GM18508 (cell line): ENCODE measurements around the gene YBX1.
"Not testable (repeated sequence)": the region's sequence is repeated elsewhere in the genome, so short reads cannot be mapped to it uniquely, and the experiment has no call there.

Source experiments
- ATAC-seq: cut with Tn5 transposase; IDR thresholded peaks from one replicate; pipeline ENCODE4 v1.9.1; 2021; ENCODE audit warnings: moderate number of reproducible peaks; ENCODE audit not compliant: insufficient read depth, unreplicated experiment

The YBX1 gene

GRCh38 chr1:42686418-42686817 is 4.2 kb downstream of the YBX1 start:
- ATAC-seq: no peak

DNA sequence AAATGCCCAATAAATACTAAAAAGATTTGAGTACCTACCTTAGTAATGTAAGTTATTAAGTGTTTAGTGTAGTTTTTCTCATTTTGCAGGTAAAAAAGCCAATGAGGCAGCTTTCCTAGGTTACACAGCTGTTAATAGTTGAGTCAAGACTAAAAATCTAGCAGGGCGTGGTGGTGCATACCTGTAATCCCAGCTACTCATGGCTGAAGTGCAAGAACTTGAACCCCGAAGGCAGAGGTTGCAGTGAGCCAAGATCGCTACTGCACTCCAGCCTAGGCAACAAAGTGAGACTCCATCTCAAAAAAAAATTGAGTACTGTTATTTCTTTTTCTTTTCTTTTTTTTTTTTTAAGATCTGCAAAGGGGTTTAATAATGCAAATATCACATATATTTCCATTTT is 7.7 kb downstream of the YBX1 start:
- ATAC-seq: no peak

DNA sequence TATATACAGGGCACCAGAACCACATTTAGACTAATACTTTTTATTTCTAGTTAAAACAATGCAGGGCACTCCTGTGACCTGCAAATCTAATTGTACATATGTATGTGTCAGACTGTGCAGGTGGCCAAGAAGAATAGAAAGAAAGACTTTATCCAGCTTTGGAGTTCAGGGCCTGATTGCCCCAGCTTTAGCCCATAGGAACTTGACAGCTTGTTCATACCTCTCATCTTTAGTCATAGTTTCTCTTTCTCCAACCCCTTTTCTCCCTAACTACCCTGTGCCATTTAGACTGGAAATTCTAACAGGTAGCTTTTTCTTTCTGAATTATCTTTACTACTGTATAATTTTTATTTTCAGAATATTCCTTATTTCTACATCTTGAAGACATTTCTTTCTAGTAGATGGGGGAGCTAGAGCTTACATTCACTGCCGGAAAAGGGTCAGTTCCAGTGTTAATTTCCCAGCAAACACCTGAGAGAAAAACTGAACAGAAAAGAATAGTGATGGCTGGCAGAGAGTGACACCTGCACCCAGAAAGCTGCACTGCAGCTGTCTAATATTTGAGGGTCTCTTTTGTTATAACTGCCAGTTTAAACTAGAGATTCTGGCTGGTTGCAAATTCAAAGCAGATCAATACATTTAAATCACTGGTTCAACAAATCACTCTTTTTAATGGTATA is 8.4 kb downstream of the YBX1 start:
- ATAC-seq: no peak

GRCh38 chr1:42691157-42691498 is 8.9 kb downstream of the YBX1 start:
- ATAC-seq: no peak

GRCh38 chr1:42692461-42692860 is 10.2 kb downstream of the YBX1 start:
- ATAC-seq: no peak

DNA sequence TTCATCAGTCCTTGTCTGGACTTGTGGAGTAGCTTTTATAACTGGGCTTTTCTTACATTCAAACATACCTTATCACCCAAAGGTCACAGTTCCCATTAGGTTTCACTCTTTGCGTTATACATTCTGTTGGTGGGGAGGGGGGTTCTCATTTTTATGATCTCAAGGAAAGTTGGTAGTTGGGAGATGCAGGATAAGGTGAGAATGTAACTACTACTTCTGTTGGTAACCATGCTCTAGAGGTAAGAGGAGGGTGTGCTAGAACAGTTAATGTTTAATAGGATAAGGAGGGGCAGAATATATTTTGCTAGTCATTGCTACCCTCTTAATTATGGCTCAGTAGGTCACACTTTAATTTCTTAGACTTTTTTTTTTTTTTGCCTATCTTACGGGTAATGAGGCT is 10.7 kb downstream of the YBX1 start:
- ATAC-seq: no peak

- ATAC-seq: no peak
Observed at GRCh38 chr1:42698081-42698813, 16.0 kb downstream of the YBX1 start.

- ATAC-seq: no peak
Observed at GRCh38 chr1:42700006-42700405, 17.8 kb downstream of the YBX1 start.

- ATAC-seq: no peak
Observed at GRCh38 chr1:42703888-42704464, 21.8 kb downstream of the YBX1 start.

GRCh38 chr1:42712808-42713207 is 30.6 kb downstream of the YBX1 start:
- ATAC-seq: not testable (repeated sequence)

DNA sequence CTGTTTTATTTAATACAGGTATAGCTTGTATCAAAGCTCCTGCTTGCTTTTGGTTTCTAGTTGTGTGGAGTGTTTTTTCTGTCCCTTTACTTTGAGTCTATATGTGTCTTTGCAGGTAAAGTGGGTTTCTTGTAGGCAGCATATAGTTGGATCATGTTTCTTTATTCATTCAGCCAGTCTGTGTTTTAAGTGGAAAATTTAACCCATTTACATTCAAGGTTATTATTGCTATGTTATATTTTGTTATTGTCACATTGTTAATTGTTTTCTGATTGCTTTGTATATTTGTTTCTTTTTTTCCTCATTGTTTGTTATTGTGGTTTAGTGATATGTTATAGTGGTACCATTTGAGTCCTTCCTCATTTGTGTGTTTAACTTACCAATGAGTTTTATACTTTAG is 31.1 kb downstream of the YBX1 start:
- no peak for ATAC-seq

- not testable (repeated sequence) for ATAC-seq
Observed at GRCh38 chr1:42714441-42714840, 32.2 kb downstream of the YBX1 start.

GRCh38 chr1:42720868-42721267 is 38.6 kb downstream of the YBX1 start:
- no peak for ATAC-seq

DNA sequence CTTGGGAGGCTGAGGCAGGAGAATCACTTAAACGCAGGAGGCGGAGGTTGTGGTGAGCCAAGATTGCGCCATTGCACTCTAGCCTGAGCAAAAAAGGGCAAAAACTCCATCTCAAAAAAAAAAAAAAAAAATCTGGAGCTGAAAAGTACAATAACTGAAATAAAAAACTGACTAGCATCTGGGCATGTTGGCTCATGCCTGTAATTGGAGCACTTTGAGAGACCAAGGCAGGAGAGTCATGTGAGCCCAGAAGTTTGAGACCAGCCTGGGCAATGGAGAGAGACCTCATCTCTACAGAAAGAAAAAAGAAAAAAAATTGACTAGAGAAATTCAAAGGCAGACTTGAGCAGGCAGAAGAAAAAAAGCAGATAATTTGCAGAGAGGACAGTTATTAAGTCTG is 39.7 kb downstream of the YBX1 start:
- ATAC-seq: no peak

- not testable (repeated sequence) for ATAC-seq
Observed at GRCh38 chr1:42722403-42722802, 40.2 kb downstream of the YBX1 start.

DNA sequence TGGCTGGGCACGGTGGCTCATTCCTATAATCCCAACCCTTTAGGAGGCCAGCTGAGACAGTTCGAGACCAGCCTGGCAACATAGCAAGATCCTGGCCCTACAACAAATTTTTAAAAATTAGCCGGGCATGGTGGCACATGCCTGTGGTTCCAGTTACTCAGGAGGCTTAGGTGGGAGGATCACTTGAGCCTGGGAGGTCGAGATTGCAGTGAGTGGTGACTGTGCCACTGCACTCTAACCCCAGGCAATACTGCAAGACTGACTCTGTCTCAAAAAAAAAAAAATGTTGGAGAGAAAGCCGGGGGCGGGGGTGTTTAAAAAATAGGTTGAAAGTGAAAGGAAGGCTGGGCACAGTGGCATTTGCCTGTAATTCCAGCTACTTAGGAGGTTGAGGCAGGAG is 41.3 kb downstream of the YBX1 start:
- ATAC-seq: no peak

DNA sequence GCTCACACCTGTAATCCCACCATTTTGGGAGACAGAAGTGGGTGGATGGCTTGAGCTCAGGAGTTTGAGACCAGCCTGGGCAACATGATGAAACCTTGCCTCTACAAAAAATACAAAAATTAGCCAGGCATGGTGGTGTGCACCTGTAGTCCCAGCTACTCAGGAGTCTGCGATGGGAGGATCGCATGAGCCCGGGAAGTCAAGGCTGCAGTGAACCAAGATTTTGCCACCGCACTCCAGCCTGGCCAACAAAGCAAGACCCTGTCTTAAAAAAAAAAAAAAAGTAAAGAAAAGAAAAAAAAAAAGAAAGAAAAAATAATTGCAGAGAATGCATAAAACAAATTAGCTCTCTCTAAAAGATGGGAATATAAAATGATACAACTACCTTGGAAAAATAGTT is 43.6 kb downstream of the YBX1 start:
- not testable (repeated sequence) for ATAC-seq

GRCh38 chr1:42730002-42730401 is 47.8 kb downstream of the YBX1 start:
- no peak for ATAC-seq

GRCh38 chr1:42730988-42731387 is 48.8 kb downstream of the YBX1 start:
- ATAC-seq: no peak

GRCh38 chr1:42731585-42731984 is 49.4 kb downstream of the YBX1 start:
- no peak for ATAC-seq

DNA sequence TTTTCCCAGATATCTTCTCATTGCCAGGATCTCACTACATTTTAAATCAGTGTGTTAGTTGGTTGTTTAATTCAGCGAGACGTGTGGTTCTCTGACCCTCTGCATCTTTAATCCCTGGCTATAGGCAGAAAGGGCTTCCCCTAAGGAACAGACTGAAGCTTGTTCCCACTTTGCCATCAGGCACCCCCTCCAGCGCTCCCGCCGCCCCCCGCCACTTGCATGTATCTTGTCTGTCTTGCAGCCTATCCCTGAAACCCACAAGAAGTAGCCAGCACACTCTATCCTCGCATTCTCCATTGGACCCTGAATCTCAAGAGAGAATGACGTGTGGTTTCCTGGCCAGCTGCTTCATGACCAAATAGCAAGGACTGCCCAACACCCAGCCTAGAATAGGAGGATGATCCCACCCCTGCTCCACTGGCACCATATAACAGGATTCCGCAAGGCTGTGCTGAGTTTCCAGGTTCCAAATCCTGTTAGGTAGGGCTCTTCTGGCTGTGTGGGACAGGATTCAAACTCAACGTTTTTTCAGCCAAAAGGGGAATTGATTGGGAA is 50.0 kb downstream of the YBX1 start:
- no peak for ATAC-seq
